ENCODE measurements around the gene SCRN2. TPM values are rescaled to one million over a fixed set of nuclear protein-coding genes. Genes with fewer than 3 reads are reported as not detected.

The SCRN2 gene
- total RNA-seq, 4 donors from 2014 or later = 11.0 to 22.3 (median 16.8) TPM

GRCh38 chr17:47843391-47843730 is 2.3 kb upstream of the SCRN2 start:
- ATAC-seq = no peak
- in situ Hi-C loops (cut with MboI; ENCODE audit: low sequenced_read_pairs in 4 of 4) = loop anchor here (5.0 to 25.0 kb wide), 5 partner anchors 44 to 294 kb away; partner anchors contain the start of gene PRR15L (in 1 of the 4)
- no peaks in the 10 kb centered on the region for H3K9me3 ChIP-seq
- intact Hi-C loops (cut with DNase I; ENCODE audit: low total_unique reads) = loop anchor here (5.0 to 10.0 kb wide), 2 partner anchors 101 to 174 kb away; partner anchors contain the start of gene PNPO
- H3K4me3 ChIP-seq = no peak overlapping the region
- TF ChIP-seq CTCF (IDR thresholded peaks at IDR 0.05 in 4 of 5, conservative IDR thresholded peaks at IDR 0.05 in 1 of 5) (peak in 1 of 5 experiments; percentile 9), POLR2A (IDR thresholded peaks at IDR 0.05) (no peak)
- peaks cover 10 to 13% of the 10 kb centered on the region in 2 donors for H3K4me1 ChIP-seq
- peaks cover 0 to 5% of the 10 kb centered on the region in 2 donors for H3K36me3 ChIP-seq
- H3K27ac ChIP-seq = no peak overlapping the region
- peaks cover 24 to 39% (median 30%) of the 10 kb centered on the region in 3 donors for H3K27me3 ChIP-seq
- DNase-seq = no peak

- Histone ChIP-seq H3K36me3 (peaks cover 0 to 11% of the 10 kb centered on the region in 2 donors), H3K4me3 (peak overlapping the region; percentile 83 to 97 (median 90)), H3K27ac (peak overlapping the region; percentile 77 to 89 (median 83)), H3K27me3 (peaks cover 7 to 22% (median 13%) of the 10 kb centered on the region in 3 donors), H3K4me1 (peaks cover 10 to 13% of the 10 kb centered on the region in 2 donors), H3K9me3 (no peaks in the 10 kb centered on the region)
- intact Hi-C loops (cut with DNase I; ENCODE audit: low total_unique reads) (loop anchor here (1.0 to 10.0 kb wide), 4 partner anchors 49 to 176 kb away; partner anchors contain the start of gene PNPO), in situ Hi-C loops (cut with MboI; ENCODE audit: low sequenced_read_pairs in 4 of 4) (loop anchor here (5.0 to 25.0 kb wide), 5 partner anchors 46 to 296 kb away; partner anchors contain the start of gene PRR15L (in 1 of the 4))
- DNase-seq = no peak
- ATAC-seq = peak in 1 of 2 donors; percentile 15
- TF ChIP-seq CTCF (IDR thresholded peaks at IDR 0.05 in 4 of 5, conservative IDR thresholded peaks at IDR 0.05 in 1 of 5) = peak in 2 of 5 experiments; percentile 6 to 26
- TF ChIP-seq POLR2A (IDR thresholded peaks at IDR 0.05) = no peak
Measured at GRCh38 chr17:47841488-47842291, 617 bp upstream of the SCRN2 start.

GRCh38 chr17:47840001-47840741 is 902 bp downstream of the SCRN2 start:
- peaks cover 10 to 13% of the 10 kb centered on the region in 2 donors for H3K4me1 ChIP-seq
- peaks cover 0 to 11% of the 10 kb centered on the region in 2 donors for H3K36me3 ChIP-seq
- intact Hi-C loops (cut with DNase I; ENCODE audit: low total_unique reads) = loop anchor here (5.0 to 10.0 kb wide), 2 partner anchors 105 to 177 kb away; partner anchors contain the start of gene PNPO
- H3K4me3 ChIP-seq = peak overlapping the region; percentile 83 to 97 (median 90)
- H3K27me3 ChIP-seq = peaks cover 0 to 7% (median 0%) of the 10 kb centered on the region in 3 donors
- H3K27ac ChIP-seq = peak overlapping the region; percentile 77 to 89 (median 83)
- no peak for DNase-seq
- in situ Hi-C loops (cut with MboI; ENCODE audit: low sequenced_read_pairs in 4 of 4) = loop anchor here (5.0 to 25.0 kb wide), 5 partner anchors 47 to 297 kb away; partner anchors contain the start of gene PRR15L (in 1 of the 4)
- TF ChIP-seq POLR2A (IDR thresholded peaks at IDR 0.05) (no peak), CTCF (IDR thresholded peaks at IDR 0.05 in 4 of 5, conservative IDR thresholded peaks at IDR 0.05 in 1 of 5) (no peak)
- ATAC-seq = no peak
- H3K9me3 ChIP-seq = no peaks in the 10 kb centered on the region

GRCh38 chr17:47839071-47839470 is 2.0 kb downstream of the SCRN2 start:
- ATAC-seq (no peak), DNase-seq (no peak)
- Histone ChIP-seq H3K36me3 (peaks cover 0 to 11% of the 10 kb centered on the region in 2 donors), H3K27me3 (peaks cover 0 to under 1% (median 0%) of the 10 kb centered on the region in 3 donors), H3K4me1 (peaks cover 10 to 13% of the 10 kb centered on the region in 2 donors), H3K9me3 (no peaks in the 10 kb centered on the region), H3K4me3 (no peak overlapping the region), H3K27ac (no peak overlapping the region)
- TF ChIP-seq POLR2A (IDR thresholded peaks at IDR 0.05) (no peak), CTCF (IDR thresholded peaks at IDR 0.05 in 4 of 5, conservative IDR thresholded peaks at IDR 0.05 in 1 of 5) (no peak)
- intact Hi-C loops (cut with DNase I; ENCODE audit: low total_unique reads) = no loop called here
- in situ Hi-C loops (cut with MboI; ENCODE audit: low sequenced_read_pairs in 4 of 4) = loop anchor here in 1 of 4 donors (25.0 kb wide), 1 partner anchor 298 kb away; no protein-coding TSS in a partner anchor
